OCI-LY7 (cell line): ENCODE data around the gene SMPD2. TPM values are rescaled to one million over a fixed set of nuclear protein-coding genes. Genes with fewer than 3 reads are reported as not detected.

Source experiments
- BruUV-seq: library from RNA; stranded (reverse); fragments of 400-500 nt; replicated peaks from 2 replicates; lab custom pipeline; 2021; lab: Mats Ljungman, UMichigan
- CTCF ChIA-PET: fragments of 300-600 bp; sonication (Branson Sonifier 250); formaldehyde crosslinking; loops from one replicate; lab custom pipeline; 2022; ENCODE audit warnings: antibody characterized with exemption; ENCODE audit not compliant: unreplicated experiment; lab: Charles Lee
- POLR2A ChIA-PET: fragments of 300-600 bp; sonication (Branson Sonifier 250); formaldehyde crosslinking; loops from one replicate; lab custom pipeline; 2022; ENCODE audit warnings: antibody characterized with exemption; lab: Charles Lee
- DNase-seq: peaks from one replicate; pipeline ENCODE4 v3.0.0-alpha.2; 2015; ENCODE audit warnings: low spot score
- H2AFZ ChIP-seq: fragments of 200-600 bp; sonication (generic), shearing (Covaris generic); 2 replicates; pipeline ENCODE4 v1.6.1; 2014; ENCODE audit warnings: mild to moderate bottlenecking, antibody characterized with exemption, low read length, moderate library complexity
- H3K27ac ChIP-seq: fragments of 200-600 bp; sonication (generic); 2 replicates; pipeline ENCODE4 v1.5.1; 2014; ENCODE audit warnings: mixed run types, low read depth, mild to moderate bottlenecking, moderate library complexity, low read length, inconsistent platforms; ENCODE audit not compliant: poor library complexity, severe bottlenecking
- H3K36me3 ChIP-seq: fragments of 200-600 bp; sonication (generic); 2 replicates; pipeline ENCODE4 v1.6.1; 2014; ENCODE audit warnings: mild to moderate bottlenecking, antibody characterized with exemption, low read length, moderate library complexity, mixed read lengths; ENCODE audit not compliant: insufficient read depth
- H3K4me1 ChIP-seq: fragments of 200-600 bp; sonication (generic); 2 replicates; pipeline ENCODE4 v1.5.1; 2014; ENCODE audit warnings: mild to moderate bottlenecking, low read length; ENCODE audit not compliant: insufficient read depth, poor library complexity, severe bottlenecking
- H3K4me2 ChIP-seq: fragments of 200-600 bp; sonication (generic); 2 replicates; pipeline ENCODE4 v1.6.1; 2014; ENCODE audit warnings: mild to moderate bottlenecking, low read length
- H3K4me3 ChIP-seq: fragments of 200-600 bp; sonication (generic); 2 replicates; pipeline ENCODE4 v1.5.1; 2014; ENCODE audit warnings: mild to moderate bottlenecking, low read depth, low read length; ENCODE audit not compliant: poor library complexity, severe bottlenecking
- H3K79me2 ChIP-seq: fragments of 200-600 bp; sonication (generic); 2 replicates; pipeline ENCODE4 v1.6.1; 2016; ENCODE audit warnings: low read depth, mild to moderate bottlenecking, low read length, moderate library complexity, mixed read lengths; ENCODE audit not compliant: insufficient read depth
- H3K9me2 ChIP-seq: fragments of 200-600 bp; sonication (generic); 2 replicates; pipeline ENCODE4 v1.6.1; 2016; ENCODE audit warnings: mild to moderate bottlenecking, low read length, mixed read lengths; ENCODE audit not compliant: insufficient read depth
- H3K9me3 ChIP-seq: fragments of 200-600 bp; sonication (generic); 2 replicates; pipeline ENCODE4 v1.6.1; 2014; ENCODE audit warnings: mild to moderate bottlenecking, mixed run types, low read length, mixed read lengths
- H4K20me1 ChIP-seq: fragments of 200-600 bp; sonication (generic); 2 replicates; pipeline ENCODE4 v1.6.1; 2014; ENCODE audit warnings: mild to moderate bottlenecking, antibody characterized with exemption, low read length, moderate library complexity, mixed read lengths; ENCODE audit not compliant: insufficient read depth
- CTCF ChIP-seq: fragments of 200-600 bp; sonication (generic); conservative IDR thresholded peaks from 2 replicates; pipeline ENCODE4 v1.5.1; 2014; ENCODE audit warnings: mild to moderate bottlenecking, antibody characterized with exemption, low read length, moderate library complexity, mixed read lengths
- EZH2phosphoT487 ChIP-seq: fragments of 200-600 bp; sonication (generic); IDR thresholded peaks from 2 replicates; pipeline ENCODE4 v1.6.1; 2018; ENCODE audit warnings: low read depth, borderline replicate concordance, mild to moderate bottlenecking, mixed run types, antibody characterized with exemption, low read length, moderate library complexity, mixed read lengths
- intact Hi-C: fragments of 100-400 bp; cut with micrococcal nuclease; formaldehyde crosslinking; loops from one replicate; pipeline ENCODE4 v1.10.0; 2022; ENCODE audit not compliant: unreplicated experiment
- total RNA-seq, 2 experiments: library from RNA; depleted of rRNA in 1 of 2; stranded (reverse); fragments of >200 nt in 1 of 2; shearing (Covaris generic) in 1 of 2; gene quantifications; 2 replicates each; pipeline ENCODE4 v1.2.3, GENCODE V29; 2014 to 2022

SMPD2 gene
- total RNA-seq, 2 experiments from 2014 or later, result 15.9 to 24.4 TPM

- Histone ChIP-seq H3K9me3 (no peaks in the 10 kb centered on the region), H3K9me2 (no peaks in the 10 kb centered on the region), H3K36me3 (peaks cover 43% of the 10 kb centered on the region), H3K27ac (peak overlapping the region; percentile 99), H3K4me1 (peaks cover 67% of the 10 kb centered on the region), H3K4me3 (peak overlapping the region; percentile 82), H3K79me2 (peaks cover 45% of the 10 kb centered on the region; the same call in 1 of the 2 replicates), H3K4me2 (peak overlapping the region; percentile 79), H4K20me1 (no peaks in the 10 kb centered on the region), H2AFZ (no peak overlapping the region)
- intact Hi-C loops, result loop anchor here (5.0 to 10.0 kb wide), 2 partner anchors 235 to 363 kb away; partner anchors contain the start of genes AK9, CEP57L1, FIG4 and SESN1
- BruUV-seq, result no TSS peak
- CTCF ChIA-PET, result no interaction called here
- TF ChIP-seq CTCF, result no peak
- no peak for TF ChIP-seq EZH2phosphoT487
- DNase-seq, result no peak
- POLR2A ChIA-PET, result interaction anchor here (0.7 to 6.4 kb wide), 3 partner anchors 16 to 271 kb away, joined by 3 to 64 read pairs (median 5); partner anchors contain the start of genes PPIL6 and SMPD2
These were observed 17.1 kb downstream of the SMPD2 start for GRCh38 chr6:109457562-109457996.

DNA sequence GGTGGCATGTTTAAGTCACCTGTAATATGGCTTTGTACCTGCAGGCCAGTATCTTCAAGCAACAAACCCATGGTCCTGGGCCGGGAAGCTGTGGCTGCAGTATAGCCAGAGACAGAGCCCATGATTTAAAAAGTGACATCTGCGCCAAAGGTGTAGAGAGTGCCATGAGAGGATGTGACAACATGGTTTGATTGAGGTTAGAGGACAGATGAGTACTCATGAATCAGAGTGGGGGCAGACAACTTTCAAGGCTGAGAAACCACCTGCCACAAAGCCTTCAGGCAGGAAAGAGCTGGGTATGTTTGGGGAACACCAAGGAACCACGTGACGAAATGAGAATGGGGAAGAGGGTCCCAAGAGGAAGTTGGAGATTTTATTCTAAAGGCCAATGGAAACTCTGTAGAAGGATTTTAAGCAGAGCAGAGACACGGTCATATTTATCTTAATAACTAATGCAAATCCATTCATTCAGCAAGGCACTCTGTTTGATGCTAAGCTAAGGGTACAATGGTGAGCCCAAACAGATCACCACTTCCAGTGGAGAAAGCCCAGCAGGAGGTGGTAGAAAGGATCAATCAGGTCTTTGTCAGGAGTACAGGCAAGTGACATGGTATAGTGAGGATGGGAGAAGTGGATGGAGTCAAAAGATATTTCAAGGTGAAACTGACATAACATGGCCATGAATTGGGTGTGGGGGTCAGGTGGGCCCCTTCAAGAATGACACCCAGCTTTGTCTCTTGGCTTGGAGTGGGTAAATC, 18.4 kb downstream of the SMPD2 start:
- no peak overlapping the region for H2AFZ ChIP-seq
- H3K9me2 ChIP-seq, result no peaks in the 10 kb centered on the region
- peaks cover 47% of the 10 kb centered on the region for H3K36me3 ChIP-seq
- no peaks in the 10 kb centered on the region for H3K9me3 ChIP-seq
- no peaks in the 10 kb centered on the region for H4K20me1 ChIP-seq
- H3K4me2 ChIP-seq, result peak overlapping the region; percentile 63
- peaks cover 49% of the 10 kb centered on the region for H3K79me2 ChIP-seq
- ChIA-PET CTCF (no interaction called here), POLR2A (interaction anchor here (1.2 to 2.0 kb wide), 3 partner anchors 10 to 20 kb away, joined by 5 to 11 read pairs (median 6); no protein-coding TSS in a partner anchor)
- DNase-seq, result peak; percentile 60
- TF ChIP-seq CTCF, result no peak
- TF ChIP-seq EZH2phosphoT487, result no peak
- H3K27ac ChIP-seq, result peak overlapping the region; percentile 73
- BruUV-seq, result no TSS peak
- peaks cover 59% of the 10 kb centered on the region for H3K4me1 ChIP-seq
- intact Hi-C loops, result loop anchor here (5.0 to 10.0 kb wide), 2 partner anchors 233 to 364 kb away; partner anchors contain the start of genes AK9, CEP57L1, FIG4 and SESN1
- H3K4me3 ChIP-seq, result peak overlapping the region; percentile 21
